ENCODE data around the gene HOXC13.

HOXC13 gene

GRCh38 chr12:53982648-53983567, 44.3 kb downstream of the HOXC13 start:
- DNase-seq, result no peak

- DNase-seq, result no peak
Measured at GRCh38 chr12:53983568-53983949, 44.9 kb downstream of the HOXC13 start.

GRCh38 chr12:53983950-53984572, 45.4 kb downstream of the HOXC13 start:
- DNase-seq, result no peak

GRCh38 chr12:53984901-53985691, 46.5 kb downstream of the HOXC13 start, which contains the start of gene HOXC10:
Gene HOXC10 (plus strand): TSS chr12:53985146. CDS start chr12:53985260, 114 bp downstream.
- peak; percentile 97 for DNase-seq

GRCh38 chr12:53985692-53985993, 47.0 kb downstream of the HOXC13 start:
- DNase-seq, result no peak

- no peak for DNase-seq
Measured at GRCh38 chr12:53985994-53986685, 47.5 kb downstream of the HOXC13 start.

GRCh38 chr12:53986686-53987483, 48.3 kb downstream of the HOXC13 start:
- DNase-seq, result no peak

- no peak for DNase-seq
Measured at GRCh38 chr12:53987787-53988230, 49.2 kb downstream of the HOXC13 start.

- no peak for DNase-seq
Measured at GRCh38 chr12:53988541-53989226, 50.1 kb downstream of the HOXC13 start.

GRCh38 chr12:53989227-53990113, 50.8 kb downstream of the HOXC13 start:
- no peak for DNase-seq

GRCh38 chr12:53990311-53991076, 51.9 kb downstream of the HOXC13 start:
- DNase-seq, result no peak

- DNase-seq, result no peak
Measured at GRCh38 chr12:53991077-53991460, 52.4 kb downstream of the HOXC13 start.

GRCh38 chr12:53992377-53992889, 53.8 kb downstream of the HOXC13 start:
- no peak for DNase-seq

- no peak for DNase-seq
Measured at GRCh38 chr12:53993162-53994008, 54.8 kb downstream of the HOXC13 start.

- DNase-seq, result no peak
Measured at GRCh38 chr12:53994009-53994263, 55.3 kb downstream of the HOXC13 start.

GRCh38 chr12:53994264-53995001, 55.8 kb downstream of the HOXC13 start:
- DNase-seq, result peak; percentile 10

GRCh38 chr12:53995002-53995377, 56.4 kb downstream of the HOXC13 start:
- no peak for DNase-seq
